Measurements from ENCODE around the gene MYL11.

Gene MYL11

GRCh38 chr16:30416624-30417528, 42.3 kb downstream of the MYL11 start:
- TF ChIP-seq CTCF (IDR thresholded peaks at IDR 0.05; ENCODE audit: extremely low read depth, insufficient read depth, missing control alignments) = no peak
- in situ Hi-C loops (cut with MboI; ENCODE audit: low pct_unique_long_range_greater_than_20kb, low sequenced_read_pairs, unreplicated experiment) = loop anchor here (25.0 kb wide), 1 partner anchor 305 kb away; the partner anchor contains the start of genes GDPD3 and MAPK3
- DNase-seq (ENCODE audit: low spot score) = no peak

GRCh38 chr16:30417529-30418349, 43.1 kb downstream of the MYL11 start:
- peak; percentile 96 for DNase-seq (ENCODE audit: low spot score)
- in situ Hi-C loops (cut with MboI; ENCODE audit: low pct_unique_long_range_greater_than_20kb, low sequenced_read_pairs, unreplicated experiment) = loop anchor here (25.0 kb wide), 1 partner anchor 305 kb away; the partner anchor contains the start of genes GDPD3 and MAPK3
- TF ChIP-seq CTCF (IDR thresholded peaks at IDR 0.05; ENCODE audit: extremely low read depth, insufficient read depth, missing control alignments) = peak; percentile 38

GRCh38 chr16:30418350-30419181, 44.0 kb downstream of the MYL11 start:
- no peak for DNase-seq (ENCODE audit: low spot score)
- no peak for TF ChIP-seq CTCF (IDR thresholded peaks at IDR 0.05; ENCODE audit: extremely low read depth, insufficient read depth, missing control alignments)
- in situ Hi-C loops (cut with MboI; ENCODE audit: low pct_unique_long_range_greater_than_20kb, low sequenced_read_pairs, unreplicated experiment) = loop anchor here (25.0 kb wide), 1 partner anchor 306 kb away; the partner anchor contains the start of genes GDPD3 and MAPK3

- DNase-seq (ENCODE audit: low spot score) = no peak
- no peak for TF ChIP-seq CTCF (IDR thresholded peaks at IDR 0.05; ENCODE audit: extremely low read depth, insufficient read depth, missing control alignments)
- in situ Hi-C loops (cut with MboI; ENCODE audit: low pct_unique_long_range_greater_than_20kb, low sequenced_read_pairs, unreplicated experiment) = loop anchor here (25.0 kb wide), 1 partner anchor 309 kb away; the partner anchor contains the start of genes GDPD3 and MAPK3
Observed at GRCh38 chr16:30421010-30421409, 46.4 kb downstream of the MYL11 start.

Data from GM13977 (cell line).